ENCODE data around the gene HSD11B2.

Gene HSD11B2

GRCh38 chr16:67482233-67482924 lies 51.5 kb downstream of the HSD11B2 start:
- DNase-seq: no peak

GRCh38 chr16:67483150-67483549 lies 52.2 kb downstream of the HSD11B2 start, which contains the start of gene AGRP:
AGRP (minus strand) TSS chr16:67483547; CDS start chr16:67483398, 149 bp downstream.
- no peak for DNase-seq

- no peak for DNase-seq
Measured at GRCh38 chr16:67483731-67484525, 53.0 kb downstream of the HSD11B2 start.

GRCh38 chr16:67486805-67487204 lies 55.9 kb downstream of the HSD11B2 start:
- no peak for DNase-seq
